ENCODE data around the gene CHD2.
"Not testable (repeated sequence)": the region's sequence is repeated elsewhere in the genome, so short reads cannot be mapped to it uniquely, and the experiment has no call there.

Gene CHD2

DNA sequence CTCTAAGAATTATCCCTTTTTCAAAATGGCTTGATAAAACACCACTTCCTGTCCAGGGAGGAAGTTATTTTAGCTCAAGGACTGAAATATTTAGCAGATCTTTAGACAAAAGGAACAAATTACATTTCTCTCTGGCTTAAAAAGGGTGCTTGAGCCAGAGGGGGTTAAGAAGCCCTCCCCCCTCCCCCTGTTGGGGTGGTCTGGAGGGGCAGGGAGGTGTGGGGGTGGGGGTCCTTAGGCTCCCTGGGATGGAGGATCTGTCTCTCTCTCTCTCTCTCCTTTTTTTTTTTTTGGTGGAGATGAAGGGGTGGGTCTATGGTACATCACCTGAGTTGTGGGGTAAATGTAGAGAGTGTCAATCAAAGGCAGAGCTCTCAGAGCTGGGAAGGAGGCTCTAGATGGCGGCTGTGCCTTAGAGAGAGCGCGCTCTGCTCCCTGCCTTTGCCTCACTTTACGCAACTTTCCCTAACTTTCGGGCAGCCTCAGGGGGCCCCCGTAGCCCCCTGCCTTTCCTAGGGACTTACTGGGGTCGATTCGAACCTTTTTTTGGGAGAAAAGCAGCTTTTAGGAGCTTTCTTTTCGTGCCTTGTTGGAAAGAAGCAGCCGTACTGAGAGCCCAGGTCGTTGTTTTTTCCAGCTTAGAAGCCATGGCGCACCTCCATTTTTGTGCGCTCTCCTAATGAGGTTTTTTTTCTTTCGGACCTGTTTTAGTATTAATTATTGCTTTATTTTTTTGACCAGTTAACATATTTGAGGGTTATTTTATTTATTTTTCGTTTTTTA is at the start of gene CHD2:
Gene CHD2, plus strand, starts transcription at position 377 of the 783 bp plus-strand sequence. CDS start 914 bp downstream, outside the sequence.
- peak; percentile 65 for DNase-seq (ENCODE audit: low spot score)

- DNase-seq (ENCODE audit: low spot score): no peak
Measured at GRCh38 chr15:92853222-92853621, 46.9 kb upstream of the CHD2 start.

DNA sequence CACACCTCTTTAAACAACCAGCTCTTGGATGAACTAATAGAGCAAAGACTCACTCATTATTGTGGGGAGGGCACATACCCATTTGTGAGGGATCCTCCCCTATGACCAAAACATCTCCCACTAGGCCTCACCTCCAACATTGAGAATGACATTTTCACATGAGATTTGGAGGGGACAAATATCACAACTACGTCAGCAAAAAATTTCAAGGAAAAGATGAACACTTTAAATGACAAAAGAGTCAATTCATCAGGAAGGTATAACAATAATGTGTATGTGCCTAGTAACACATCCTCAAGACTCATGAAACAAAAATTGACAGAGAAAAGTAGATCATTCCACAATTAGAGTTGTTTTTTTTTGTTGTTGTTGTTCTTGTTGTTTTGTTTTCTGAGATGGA is 38.4 kb upstream of the CHD2 start:
- DNase-seq (ENCODE audit: low spot score): no peak

DNA sequence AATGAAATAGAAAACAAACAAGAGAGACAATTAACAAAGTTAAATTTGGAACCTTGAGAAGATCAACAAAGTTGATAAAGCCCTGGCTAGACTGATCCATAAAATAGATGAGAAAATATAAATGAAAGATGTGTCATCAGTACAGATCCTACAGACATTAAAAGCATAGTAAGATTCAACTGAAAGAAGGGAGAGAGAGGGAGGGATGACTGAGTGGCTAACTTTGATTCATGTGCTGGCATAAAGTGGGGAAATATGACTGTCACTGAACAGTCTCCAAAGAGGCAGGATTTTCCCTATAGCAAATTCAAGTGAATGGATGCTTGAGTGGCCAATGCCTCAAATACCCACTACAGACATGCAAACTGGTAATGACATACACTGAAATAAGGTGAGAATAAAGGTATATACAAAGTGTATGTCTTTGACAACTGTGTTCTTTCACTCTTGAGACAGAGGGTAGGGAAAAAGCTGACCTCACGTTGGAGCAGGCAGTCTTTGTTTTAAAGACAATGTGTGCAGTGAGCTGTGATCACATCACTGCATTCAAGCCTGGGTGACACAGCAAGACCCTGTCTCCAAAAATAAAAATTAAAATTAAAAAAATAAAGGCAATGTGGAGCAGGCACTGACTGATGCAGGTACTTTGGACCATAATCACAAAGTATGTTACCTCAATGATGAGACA is 35.9 kb upstream of the CHD2 start:
- no peak for DNase-seq (ENCODE audit: low spot score)

GRCh38 chr15:92869263-92869940 is 30.7 kb upstream of the CHD2 start:
- DNase-seq (ENCODE audit: low spot score): no peak

- DNase-seq (ENCODE audit: low spot score): no peak
Measured at GRCh38 chr15:92870010-92870591, 30.0 kb upstream of the CHD2 start.

- DNase-seq (ENCODE audit: low spot score): not testable (repeated sequence)
Measured at GRCh38 chr15:92872967-92873366, 27.2 kb upstream of the CHD2 start.

DNA sequence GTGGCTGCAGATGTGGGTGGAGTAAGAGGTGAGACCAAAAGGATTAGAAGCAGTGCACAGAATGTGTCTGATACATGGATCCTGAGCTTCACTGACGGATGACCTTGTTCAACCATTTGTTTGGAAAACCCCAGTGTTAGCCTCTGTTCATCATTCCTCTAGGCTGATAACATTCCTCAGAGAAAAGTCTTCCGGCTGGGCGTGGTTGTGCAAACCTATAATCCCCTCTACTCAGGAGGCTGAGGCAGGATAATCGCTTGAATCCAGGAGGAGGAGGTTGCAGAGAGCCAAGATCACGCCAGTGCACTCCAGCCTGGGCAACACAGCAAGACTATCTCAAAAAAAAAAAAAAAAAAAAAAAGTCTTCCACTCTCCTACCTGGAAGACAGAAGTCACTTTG is 23.1 kb upstream of the CHD2 start:
- no peak for DNase-seq (ENCODE audit: low spot score)

GRCh38 chr15:92877416-92877815 is 22.7 kb upstream of the CHD2 start:
- no peak for DNase-seq (ENCODE audit: low spot score)

DNA sequence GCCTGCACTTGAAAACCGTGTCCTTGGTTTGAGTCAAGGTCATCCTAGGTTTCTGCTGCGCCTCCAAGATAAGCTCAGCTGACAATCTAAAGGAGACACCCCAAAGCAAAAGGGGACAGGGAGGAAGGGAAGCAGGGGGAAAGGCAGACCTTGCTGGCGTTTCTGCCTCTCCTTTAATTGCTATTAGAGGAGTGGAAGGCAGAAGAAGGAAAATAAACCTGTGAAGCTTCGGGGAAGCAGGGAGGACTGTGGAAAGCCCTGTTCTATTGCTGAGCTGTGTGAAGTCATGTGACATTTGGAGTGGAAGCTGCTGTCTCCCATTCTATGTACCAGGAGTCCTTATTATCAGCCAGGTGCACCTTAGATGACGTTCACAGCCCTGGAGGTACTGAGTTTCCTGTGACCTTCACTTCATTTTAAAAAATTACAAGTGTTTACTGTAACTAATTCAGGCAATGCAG is 21.5 kb upstream of the CHD2 start:
- no peak for DNase-seq (ENCODE audit: low spot score)

GRCh38 chr15:92879949-92880725 is 20.0 kb upstream of the CHD2 start:
- no peak for DNase-seq (ENCODE audit: low spot score)

DNA sequence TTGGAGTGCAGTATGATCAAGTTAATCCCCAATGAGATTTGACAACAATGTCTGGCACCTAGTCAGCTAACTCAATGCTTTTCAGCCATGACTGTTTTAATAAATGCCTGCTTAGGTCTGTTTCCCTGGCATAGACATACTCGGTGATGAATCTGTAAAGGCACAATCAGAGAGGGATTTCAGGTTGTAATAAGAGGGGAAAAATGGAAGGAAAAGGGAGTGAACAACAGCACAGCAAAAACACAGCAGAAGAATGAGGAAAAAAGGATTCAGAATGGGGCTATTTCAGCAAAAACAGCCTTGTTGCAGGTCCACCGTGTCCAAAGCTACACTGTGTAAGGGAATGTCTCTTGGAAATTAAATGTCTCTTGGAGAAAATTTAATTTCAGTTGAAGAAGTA is 19.3 kb upstream of the CHD2 start:
- no peak for DNase-seq (ENCODE audit: low spot score)

GRCh38 chr15:92881211-92881754 is 18.8 kb upstream of the CHD2 start:
- no peak for DNase-seq (ENCODE audit: low spot score)

DNA sequence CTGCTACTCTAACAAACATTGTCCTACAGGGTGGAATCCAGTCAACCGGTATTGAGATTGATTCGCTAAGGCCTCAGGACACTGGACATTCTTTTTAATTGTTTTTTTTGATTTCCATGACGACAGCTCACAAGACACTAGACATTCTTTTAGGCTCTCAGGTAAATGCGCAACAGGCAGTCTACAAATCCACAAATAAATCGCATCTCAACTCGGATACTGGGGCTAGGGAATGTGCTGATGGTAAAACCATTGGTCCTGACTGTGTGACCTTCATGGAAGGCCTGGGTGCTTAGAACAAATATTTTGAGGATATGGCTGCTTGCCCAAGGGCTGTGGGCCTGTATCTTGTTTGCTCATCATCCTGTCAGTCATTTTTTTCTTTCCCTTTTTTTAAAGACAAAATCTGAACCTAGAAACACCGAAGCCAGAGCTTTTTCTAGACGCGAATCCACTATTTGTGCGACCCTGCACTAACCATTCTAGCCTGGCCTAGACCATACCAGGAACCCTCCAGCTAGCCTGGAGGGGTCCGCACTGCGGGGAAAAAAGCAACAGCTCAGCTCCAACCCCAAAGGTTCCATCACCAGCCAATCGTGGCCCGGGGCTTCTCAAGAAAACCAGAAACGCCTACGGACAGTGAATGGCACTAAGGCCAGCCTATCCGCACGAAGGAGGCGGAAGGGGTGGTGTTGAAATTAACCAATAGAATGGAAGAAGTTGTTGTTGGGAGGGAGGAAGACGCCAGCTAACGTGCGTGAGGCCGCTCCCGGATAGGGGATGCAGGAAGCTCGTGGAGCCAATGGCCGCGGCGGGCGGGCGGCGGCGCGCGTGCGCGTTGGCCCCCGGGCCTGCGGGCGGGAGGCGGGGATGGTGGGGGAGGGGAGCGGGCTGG is 18.1 kb upstream of the CHD2 start:
- DNase-seq (ENCODE audit: low spot score): peak; percentile 99

DNA sequence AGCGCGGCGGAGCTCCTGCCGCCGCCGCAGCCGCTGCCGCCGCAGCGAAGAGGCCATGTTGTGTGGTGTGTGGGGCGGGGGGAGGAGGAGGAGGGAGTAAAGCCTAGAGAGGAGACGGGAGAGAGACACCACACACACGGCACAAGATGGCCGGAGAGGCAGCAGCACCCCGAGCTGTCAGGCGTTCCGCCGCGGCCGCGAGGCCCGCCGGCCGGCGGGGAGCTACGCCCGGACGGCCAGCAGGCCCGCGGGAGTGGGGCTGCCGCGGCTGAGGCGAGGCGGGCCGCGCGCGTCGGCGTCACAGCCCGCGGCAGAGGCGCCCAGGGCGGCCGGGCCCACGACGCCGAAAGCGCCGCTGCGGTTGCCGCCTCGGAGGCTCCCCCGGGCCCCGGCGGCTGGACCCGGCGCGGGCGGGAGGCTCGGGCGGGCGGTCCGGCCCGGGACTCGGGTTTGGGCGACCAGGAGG is 17.4 kb upstream of the CHD2 start:
- no peak for DNase-seq (ENCODE audit: low spot score)

DNA sequence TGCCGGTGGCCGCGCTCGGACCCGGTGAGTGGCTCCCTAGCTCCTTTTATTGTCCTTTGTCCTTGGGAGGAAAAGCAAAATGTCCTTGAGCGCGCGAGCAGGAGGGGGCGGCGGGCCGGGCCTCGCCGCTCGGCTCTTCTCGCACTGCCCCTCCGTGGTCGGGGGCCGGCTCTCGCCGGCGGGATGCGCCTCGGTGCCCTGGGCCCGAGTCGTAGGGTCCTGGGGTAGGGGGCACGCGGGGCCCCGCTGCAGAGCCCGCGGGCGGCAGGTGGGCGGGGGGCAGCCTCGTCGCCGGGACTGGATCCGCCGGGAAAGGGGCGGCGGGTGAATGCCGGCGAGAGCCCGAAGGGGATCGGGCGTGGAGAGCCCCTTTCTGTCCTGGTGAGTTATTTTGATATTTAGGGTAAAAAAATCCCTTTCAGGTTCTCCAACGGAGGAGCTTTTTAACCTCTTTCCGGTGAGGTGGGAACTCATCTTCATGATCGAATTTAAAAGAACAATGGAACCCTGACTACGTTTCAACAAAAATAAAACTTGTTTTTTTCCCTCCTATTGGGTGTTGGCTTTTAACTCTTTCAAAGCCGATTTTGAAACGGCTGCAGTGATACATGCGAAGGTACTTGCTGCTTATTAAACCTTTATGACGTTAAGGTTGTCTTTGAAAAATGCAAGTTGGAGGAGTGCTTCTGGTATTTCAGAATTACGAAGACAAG is 16.8 kb upstream of the CHD2 start:
- no peak for DNase-seq (ENCODE audit: low spot score)

- no peak for DNase-seq (ENCODE audit: low spot score)
Measured at GRCh38 chr15:92883876-92884435, 16.2 kb upstream of the CHD2 start.

- DNase-seq (ENCODE audit: low spot score): no peak
Measured at GRCh38 chr15:92884436-92885223, 15.5 kb upstream of the CHD2 start.

All from HuH-7.5 (cell line).